ENCODE measurements around the gene PARD6B. TPM values are rescaled to one million over a fixed set of nuclear protein-coding genes. Genes with fewer than 3 reads are reported as not detected.

Gene PARD6B
- total RNA-seq, 1 experiment from 2014 or later, result 29.6 TPM

DNA sequence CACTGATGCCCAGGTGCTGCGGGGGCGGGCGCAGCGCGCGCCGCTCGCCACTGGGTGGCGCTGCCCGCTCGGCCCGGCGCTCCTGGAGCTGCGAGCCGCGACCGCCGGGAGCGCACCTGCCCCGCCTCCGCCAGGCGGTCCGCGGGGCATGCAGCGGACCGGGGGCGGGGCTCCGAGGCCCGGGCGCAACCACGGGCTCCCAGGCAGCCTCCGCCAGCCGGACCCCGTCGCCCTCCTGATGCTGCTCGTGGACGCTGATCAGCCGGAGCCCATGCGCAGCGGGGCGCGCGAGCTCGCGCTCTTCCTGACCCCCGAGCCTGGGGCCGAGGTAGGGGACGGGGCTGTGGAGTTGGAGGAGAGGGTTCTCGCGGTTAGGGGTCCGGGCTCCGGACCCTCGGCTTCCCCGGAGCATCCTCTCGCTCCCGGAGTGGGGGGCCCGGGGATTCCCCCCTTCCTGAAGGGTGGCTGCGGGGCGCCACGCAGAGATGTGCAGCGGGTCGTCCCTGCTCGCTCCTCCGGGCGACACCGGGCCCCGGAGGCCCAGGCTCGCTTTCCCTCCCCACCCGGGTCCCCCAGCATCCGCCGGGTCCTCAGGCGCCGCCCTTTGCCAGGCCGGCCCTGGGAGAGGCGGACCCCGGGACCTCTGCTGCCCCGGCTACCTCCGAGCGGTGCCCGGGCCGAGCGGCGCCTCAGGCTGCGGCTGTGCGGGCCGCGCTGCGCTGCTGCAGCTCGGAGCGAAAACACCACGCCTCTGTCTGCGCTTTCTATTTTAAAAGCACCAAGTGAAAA lies 63.7 kb downstream of the PARD6B start, which contains the start of gene BCAS4 (continued):
- TF ChIP-seq ERG (CRISPR knock-in tag; IDR thresholded peaks at IDR 0.05) (no peak), NR2C2 (CRISPR knock-in tag; IDR thresholded peaks at IDR 0.05) (no peak), E2F4 (CRISPR knock-in tag; IDR thresholded peaks at IDR 0.05; ENCODE audit: borderline replicate concordance, low read depth) (no peak), ZNF121 (CRISPR knock-in tag; IDR thresholded peaks at IDR 0.05) (0 out of 2 replicates have a peak, but pooled peaks have one; percentile 11), ZNF671 (CRISPR knock-in tag; IDR thresholded peaks at IDR 0.05) (no peak), SMAD3 (CRISPR knock-in tag; IDR thresholded peaks at IDR 0.05; ENCODE audit: borderline replicate concordance) (no peak), CREB1 (CRISPR knock-in tag; IDR thresholded peaks at IDR 0.05) (no peak), GTF2I (CRISPR knock-in tag; conservative IDR thresholded peaks at IDR 0.05) (no peak)

DNA sequence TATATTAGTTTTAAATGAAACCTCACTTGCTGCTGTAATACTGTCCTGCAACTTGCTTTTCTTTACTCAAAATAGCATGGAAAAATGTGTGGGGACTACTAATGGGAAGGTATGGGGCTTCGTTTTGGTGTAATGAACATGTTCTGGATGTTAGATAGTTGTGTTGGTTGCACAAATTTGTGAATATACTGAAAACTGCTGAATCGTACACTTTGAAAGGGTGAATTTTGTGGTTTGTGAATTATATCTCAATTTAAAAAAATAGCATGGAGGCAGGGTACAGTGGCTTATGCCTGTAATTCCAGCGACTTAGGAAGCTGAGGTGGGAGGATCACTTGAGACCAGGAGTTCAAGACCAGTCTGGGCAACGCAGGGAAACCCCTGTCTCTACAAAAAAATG lies 65.8 kb downstream of the PARD6B start:
- TF ChIP-seq, protein P1, sequence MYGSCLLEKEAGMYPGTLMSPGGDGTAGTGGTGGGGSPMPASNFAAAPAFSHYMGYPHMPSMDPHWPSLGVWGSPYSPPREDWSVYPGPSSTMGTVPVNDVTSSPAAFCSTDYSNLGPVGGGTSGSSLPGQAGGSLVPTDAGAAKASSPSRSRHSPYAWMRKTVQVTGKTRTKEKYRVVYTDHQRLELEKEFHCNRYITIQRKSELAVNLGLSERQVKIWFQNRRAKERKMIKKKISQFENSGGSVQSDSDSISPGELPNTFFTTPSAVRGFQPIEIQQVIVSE (CRISPR knock-in tag; IDR thresholded peaks at IDR 0.05; ENCODE audit: borderline replicate concordance), result no peak
- TF ChIP-seq ZNF219 (CRISPR knock-in tag; IDR thresholded peaks at IDR 0.05; ENCODE audit: borderline replicate concordance), result no peak
- no peak for TF ChIP-seq TP53 (CRISPR knock-in tag; IDR thresholded peaks at IDR 0.05)
- TF ChIP-seq ATF6 (CRISPR knock-in tag; IDR thresholded peaks at IDR 0.05), result no peak
- no peak for TF ChIP-seq ZBTB43 (CRISPR knock-in tag; IDR thresholded peaks at IDR 0.05)
- TF ChIP-seq, protein P2, sequence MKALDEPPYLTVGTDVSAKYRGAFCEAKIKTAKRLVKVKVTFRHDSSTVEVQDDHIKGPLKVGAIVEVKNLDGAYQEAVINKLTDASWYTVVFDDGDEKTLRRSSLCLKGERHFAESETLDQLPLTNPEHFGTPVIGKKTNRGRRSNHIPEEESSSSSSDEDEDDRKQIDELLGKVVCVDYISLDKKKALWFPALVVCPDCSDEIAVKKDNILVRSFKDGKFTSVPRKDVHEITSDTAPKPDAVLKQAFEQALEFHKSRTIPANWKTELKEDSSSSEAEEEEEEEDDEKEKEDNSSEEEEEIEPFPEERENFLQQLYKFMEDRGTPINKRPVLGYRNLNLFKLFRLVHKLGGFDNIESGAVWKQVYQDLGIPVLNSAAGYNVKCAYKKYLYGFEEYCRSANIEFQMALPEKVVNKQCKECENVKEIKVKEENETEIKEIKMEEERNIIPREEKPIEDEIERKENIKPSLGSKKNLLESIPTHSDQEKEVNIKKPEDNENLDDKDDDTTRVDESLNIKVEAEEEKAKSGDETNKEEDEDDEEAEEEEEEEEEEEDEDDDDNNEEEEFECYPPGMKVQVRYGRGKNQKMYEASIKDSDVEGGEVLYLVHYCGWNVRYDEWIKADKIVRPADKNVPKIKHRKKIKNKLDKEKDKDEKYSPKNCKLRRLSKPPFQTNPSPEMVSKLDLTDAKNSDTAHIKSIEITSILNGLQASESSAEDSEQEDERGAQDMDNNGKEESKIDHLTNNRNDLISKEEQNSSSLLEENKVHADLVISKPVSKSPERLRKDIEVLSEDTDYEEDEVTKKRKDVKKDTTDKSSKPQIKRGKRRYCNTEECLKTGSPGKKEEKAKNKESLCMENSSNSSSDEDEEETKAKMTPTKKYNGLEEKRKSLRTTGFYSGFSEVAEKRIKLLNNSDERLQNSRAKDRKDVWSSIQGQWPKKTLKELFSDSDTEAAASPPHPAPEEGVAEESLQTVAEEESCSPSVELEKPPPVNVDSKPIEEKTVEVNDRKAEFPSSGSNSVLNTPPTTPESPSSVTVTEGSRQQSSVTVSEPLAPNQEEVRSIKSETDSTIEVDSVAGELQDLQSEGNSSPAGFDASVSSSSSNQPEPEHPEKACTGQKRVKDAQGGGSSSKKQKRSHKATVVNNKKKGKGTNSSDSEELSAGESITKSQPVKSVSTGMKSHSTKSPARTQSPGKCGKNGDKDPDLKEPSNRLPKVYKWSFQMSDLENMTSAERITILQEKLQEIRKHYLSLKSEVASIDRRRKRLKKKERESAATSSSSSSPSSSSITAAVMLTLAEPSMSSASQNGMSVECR (CRISPR knock-in tag; IDR thresholded peaks at IDR 0.05; ENCODE audit: borderline replicate concordance), result no peak
- no peak for TF ChIP-seq SP1 (CRISPR knock-in tag; conservative IDR thresholded peaks at IDR 0.05)
- no peak for TF ChIP-seq ETV6 (CRISPR knock-in tag; IDR thresholded peaks at IDR 0.05)
- TF ChIP-seq NFYB (CRISPR knock-in tag; conservative IDR thresholded peaks at IDR 0.05; ENCODE audit: low read depth), result no peak
- Mint-ChIP-seq H3K4me3 (no peak overlapping the region), H3K4me1 (peaks cover 15% of the 10 kb centered on the region), H3K27ac (no peak overlapping the region), H3K27me3 (ENCODE audit: low read depth) (peaks cover 6% of the 10 kb centered on the region), H3K9me3 (no peaks in the 10 kb centered on the region), H3K36me3 (no peaks in the 10 kb centered on the region)
- ChIA-PET POLR2A (no interaction called here), CTCF (interaction anchor here (0.5 to 0.6 kb wide), 2 partner anchors 10 to 46 kb away, joined by 3 to 5 read pairs; no protein-coding TSS in a partner anchor)
- DNase-seq (ENCODE audit: low spot score), result no peak
- ATAC-seq, result no peak
